ENCODE results near the gene TCP11L1.

TCP11L1 gene

GRCh38 chr11:33039274-33040032 is at the start of gene TCP11L1:
Gene TCP11L1 (plus strand): TSS chr11:33039572. CDS start chr11:33043774, 4,202 bp downstream.
- peak; percentile 95 for DNase-seq (ENCODE audit: low read depth)
- peak within 1 kb of the TSS; percentile 90 for H3K4me3 ChIP-seq (ENCODE audit: low read depth, low read length)
- no peak for TF ChIP-seq CTCF (conservative IDR thresholded peaks at IDR 0.05; ENCODE audit: low read depth, low read length)

GRCh38 chr11:32990481-32990880 is 48.9 kb upstream of the TCP11L1 start:
- TF ChIP-seq CTCF (conservative IDR thresholded peaks at IDR 0.05; ENCODE audit: low read depth, low read length), result no peak
- H3K4me3 ChIP-seq (ENCODE audit: low read depth, low read length), result no peak overlapping the region
- DNase-seq (ENCODE audit: low read depth), result no peak

GRCh38 chr11:32991427-32991826 is 47.9 kb upstream of the TCP11L1 start:
- H3K4me3 ChIP-seq (ENCODE audit: low read depth, low read length), result no peak overlapping the region
- DNase-seq (ENCODE audit: low read depth), result no peak
- TF ChIP-seq CTCF (conservative IDR thresholded peaks at IDR 0.05; ENCODE audit: low read depth, low read length), result no peak

GRCh38 chr11:32991898-32992297 is 47.5 kb upstream of the TCP11L1 start:
- no peak for TF ChIP-seq CTCF (conservative IDR thresholded peaks at IDR 0.05; ENCODE audit: low read depth, low read length)
- no peak overlapping the region for H3K4me3 ChIP-seq (ENCODE audit: low read depth, low read length)
- DNase-seq (ENCODE audit: low read depth), result no peak

- H3K4me3 ChIP-seq (ENCODE audit: low read depth, low read length), result no peak overlapping the region
- no peak for TF ChIP-seq CTCF (conservative IDR thresholded peaks at IDR 0.05; ENCODE audit: low read depth, low read length)
- DNase-seq (ENCODE audit: low read depth), result peak; percentile 94
Observed at GRCh38 chr11:33000181-33000580, 39.2 kb upstream of the TCP11L1 start.

GRCh38 chr11:33001281-33001680 is 38.1 kb upstream of the TCP11L1 start:
- no peak overlapping the region for H3K4me3 ChIP-seq (ENCODE audit: low read depth, low read length)
- TF ChIP-seq CTCF (conservative IDR thresholded peaks at IDR 0.05; ENCODE audit: low read depth, low read length), result no peak
- DNase-seq (ENCODE audit: low read depth), result no peak
